Hepatocyte (in vitro differentiated cells): ENCODE data around the gene ZNF148. TPM values are rescaled to one million over a fixed set of nuclear protein-coding genes. Genes with fewer than 3 reads are reported as not detected.

Experiments used
- DNase-seq: peaks from one replicate; pipeline ENCODE4 v3.0.0-alpha.2; 2016; ENCODE audit warnings: low spot score
- H2AFZ ChIP-seq: fragments of 200-600 bp; sonication (generic); 2 replicates; pipeline ENCODE4 v1.6.0; 2016; ENCODE audit warnings: antibody characterized with exemption, mild to moderate bottlenecking
- H3K27ac ChIP-seq: fragments of 200-600 bp; sonication (generic); 2 replicates; pipeline ENCODE4 v1.5.1; 2016; ENCODE audit warnings: mild to moderate bottlenecking
- H3K27me3 ChIP-seq: fragments of 200-600 bp; sonication (generic); 2 replicates; pipeline ENCODE4 v1.6.1; 2016
- H3K36me3 ChIP-seq: fragments of 200-600 bp; sonication (generic); replicated peaks from 2 replicates; pipeline ENCODE4 v1.5.1; 2016; ENCODE audit warnings: low read depth; ENCODE audit not compliant: insufficient read depth
- H3K4me1 ChIP-seq: fragments of 200-600 bp; sonication (generic); 2 replicates; pipeline ENCODE4 v1.5.1; 2016; ENCODE audit warnings: mild to moderate bottlenecking, moderate library complexity; ENCODE audit not compliant: insufficient read depth
- H3K4me2 ChIP-seq: fragments of 200-600 bp; sonication (generic); 2 replicates; pipeline ENCODE4 v1.6.0; 2016
- H3K4me3 ChIP-seq: fragments of 200-600 bp; sonication (generic); 2 replicates; pipeline ENCODE4 v1.5.1; 2016; ENCODE audit warnings: mild to moderate bottlenecking
- H3K79me2 ChIP-seq: fragments of 200-600 bp; sonication (generic); 2 replicates; pipeline ENCODE4 v1.6.0; 2017; ENCODE audit warnings: mild to moderate bottlenecking
- H3K9me2 ChIP-seq: fragments of 200-600 bp; sonication (generic); replicated peaks from 2 replicates; pipeline ENCODE4 v1.6.0; 2017; ENCODE audit warnings: mild to moderate bottlenecking; ENCODE audit not compliant: insufficient read depth
- H3K9me3 ChIP-seq: fragments of 200-600 bp; sonication (generic); 2 replicates; pipeline ENCODE4 v1.5.1; 2016; ENCODE audit warnings: low read depth, mild to moderate bottlenecking
- H4K20me1 ChIP-seq: fragments of 200-600 bp; sonication (generic); 2 replicates; pipeline ENCODE4 v1.6.0; 2016; ENCODE audit warnings: mild to moderate bottlenecking; ENCODE audit not compliant: insufficient read depth, poor library complexity, severe bottlenecking
- CTCF ChIP-seq: fragments of 200-600 bp; sonication (generic); IDR thresholded peaks from 2 replicates; pipeline ENCODE4 v1.5.1; 2016; ENCODE audit warnings: antibody characterized with exemption, mild to moderate bottlenecking; ENCODE audit not compliant: poor library complexity
- EZH2 ChIP-seq: fragments of 200-600 bp; sonication (generic); IDR thresholded peaks from 2 replicates; pipeline ENCODE4 v1.6.1; 2016; ENCODE audit warnings: antibody characterized with exemption, mild to moderate bottlenecking, borderline replicate concordance
- EZH2phosphoT487 ChIP-seq: fragments of 200-600 bp; sonication (generic); IDR thresholded peaks from one replicate; pipeline ENCODE4 v1.6.1; 2018; ENCODE audit warnings: antibody characterized with exemption, mild to moderate bottlenecking, low read depth, moderate library complexity; ENCODE audit not compliant: unreplicated experiment, severe bottlenecking
- WGBS: methylation state at CpG from one replicate; pipeline ENCODE4 v1.1.6; 2016; ENCODE audit warnings: low lambda C conversion rate; ENCODE audit errors: missing lambda C conversion rate; 5-methylcytosine and 5-hydroxymethylcytosine counted together
- polyA plus RNA-seq: library from polyadenylated mRNA; unstranded; fragments of >200 nt; fragmentation: Nextera tagmentation; extraction: Ambion mirVana; gene quantifications from 2 replicates; pipeline ENCODE4 v1.2.1, GENCODE V29; 2016
- total RNA-seq: library from RNA; depleted of rRNA; stranded (reverse); fragments of >200 nt; gene quantifications from 2 replicates; pipeline ENCODE4 v1.2.3, GENCODE V29; 2014

ZNF148 gene
- total and polyA plus RNA-seq, 2 experiments from 2014 or later: 23.2 to 30.3 TPM

DNA sequence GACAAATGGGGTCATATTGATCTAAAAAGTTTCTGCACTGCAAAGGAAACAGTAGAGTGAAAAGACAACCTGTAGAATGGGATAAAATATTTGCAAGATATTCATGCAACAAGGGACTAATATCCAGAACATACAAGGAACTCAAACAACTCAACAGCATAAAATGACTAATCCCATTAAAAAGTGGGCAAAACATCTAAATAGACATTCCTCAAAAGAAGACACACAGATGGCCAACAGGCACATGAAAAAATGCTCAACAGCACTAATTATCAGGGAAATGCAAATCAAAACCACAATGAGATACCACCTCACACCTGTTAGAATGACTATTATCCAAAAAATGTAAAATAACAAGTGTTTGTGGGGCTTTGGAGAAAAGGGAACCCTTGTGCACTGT, 171.4 kb downstream of the ZNF148 start:
- H3K9me3 ChIP-seq: no peaks in the 10 kb centered on the region
- peaks cover 6% of the 10 kb centered on the region for H3K79me2 ChIP-seq
- H3K4me3 ChIP-seq: no peak overlapping the region
- no peaks in the 10 kb centered on the region for H3K27me3 ChIP-seq
- no peaks in the 10 kb centered on the region for H4K20me1 ChIP-seq
- no peaks in the 10 kb centered on the region for H3K4me1 ChIP-seq
- no peak overlapping the region for H3K27ac ChIP-seq
- no peaks in the 10 kb centered on the region for H3K9me2 ChIP-seq
- no peak for DNase-seq
- H2AFZ ChIP-seq: no peak overlapping the region
- no peak for TF ChIP-seq EZH2phosphoT487
- no peak for TF ChIP-seq EZH2
- TF ChIP-seq CTCF: no peak
- no peak overlapping the region for H3K4me2 ChIP-seq
- no peaks in the 10 kb centered on the region for H3K36me3 ChIP-seq

DNA sequence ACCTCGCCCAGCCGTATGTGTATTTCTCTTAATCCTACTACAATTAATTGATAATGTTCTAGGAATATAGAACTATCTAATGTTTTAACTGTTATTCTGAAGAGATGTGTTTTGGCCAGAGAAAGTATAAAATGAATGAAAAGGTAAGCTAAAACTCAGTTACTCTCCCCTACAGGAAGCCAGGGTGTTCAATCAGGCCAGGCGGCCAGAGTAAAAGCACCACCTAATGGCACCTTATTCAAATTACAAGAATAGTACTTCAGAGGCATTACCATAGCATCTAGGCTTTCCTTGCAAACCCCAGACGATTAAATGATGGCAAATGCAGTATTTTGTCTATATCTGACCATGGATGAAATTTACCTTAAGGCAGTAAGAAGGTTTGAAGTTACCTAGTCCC, 172.9 kb downstream of the ZNF148 start:
- Histone ChIP-seq H3K27me3 (no peaks in the 10 kb centered on the region), H3K27ac (no peak overlapping the region), H2AFZ (no peak overlapping the region), H3K4me3 (no peak overlapping the region), H3K9me3 (no peaks in the 10 kb centered on the region), H3K36me3 (no peaks in the 10 kb centered on the region), H3K79me2 (peaks cover 6% of the 10 kb centered on the region), H3K9me2 (no peaks in the 10 kb centered on the region), H3K4me2 (no peak overlapping the region), H4K20me1 (no peaks in the 10 kb centered on the region), H3K4me1 (no peaks in the 10 kb centered on the region)
- WGBS: 85% methylated on average over 4 of the region's 4 CpGs
- TF ChIP-seq EZH2phosphoT487 (no peak), CTCF (peak; percentile 10), EZH2 (no peak)
- DNase-seq: no peak

DNA sequence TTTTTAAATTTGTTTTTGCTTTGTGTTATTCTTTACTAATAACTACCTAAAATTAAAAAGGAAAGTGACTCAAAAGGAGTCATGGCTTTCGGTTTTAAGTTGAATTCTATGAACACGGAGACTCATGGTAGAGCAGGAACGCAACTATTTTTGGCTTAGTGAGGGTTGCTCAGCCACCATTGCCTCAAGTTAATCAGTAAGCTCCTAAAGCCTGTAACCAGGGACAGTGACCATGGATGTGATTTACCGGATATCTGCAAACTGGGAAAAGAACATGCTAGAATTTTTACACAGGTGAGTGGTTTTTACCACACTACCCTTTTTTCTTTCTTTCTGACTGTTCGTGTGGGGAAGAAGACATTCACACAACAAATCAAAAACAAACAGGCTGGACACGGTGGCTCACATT, 174.4 kb downstream of the ZNF148 start:
- WGBS: 72% methylated on average over 6 of the region's 6 CpGs
- no peak for DNase-seq

More for the DNA sequence above, 174.4 kb downstream of the ZNF148 start:
- peak overlapping the region; percentile 38 for H3K4me2 ChIP-seq
- H2AFZ ChIP-seq: no peak overlapping the region
- H3K4me1 ChIP-seq: no peaks in the 10 kb centered on the region
- H3K27me3 ChIP-seq: no peaks in the 10 kb centered on the region
- no peaks in the 10 kb centered on the region for H3K9me2 ChIP-seq
- TF ChIP-seq EZH2 (no peak), EZH2phosphoT487 (no peak), CTCF (no peak)
- H3K36me3 ChIP-seq: no peaks in the 10 kb centered on the region
- H3K9me3 ChIP-seq: no peaks in the 10 kb centered on the region
- no peak overlapping the region for H3K4me3 ChIP-seq
- peaks cover 6% of the 10 kb centered on the region for H3K79me2 ChIP-seq
- H3K27ac ChIP-seq: no peak overlapping the region
- no peaks in the 10 kb centered on the region for H4K20me1 ChIP-seq
